Measurements from ENCODE around the gene FADS2.

DNA sequence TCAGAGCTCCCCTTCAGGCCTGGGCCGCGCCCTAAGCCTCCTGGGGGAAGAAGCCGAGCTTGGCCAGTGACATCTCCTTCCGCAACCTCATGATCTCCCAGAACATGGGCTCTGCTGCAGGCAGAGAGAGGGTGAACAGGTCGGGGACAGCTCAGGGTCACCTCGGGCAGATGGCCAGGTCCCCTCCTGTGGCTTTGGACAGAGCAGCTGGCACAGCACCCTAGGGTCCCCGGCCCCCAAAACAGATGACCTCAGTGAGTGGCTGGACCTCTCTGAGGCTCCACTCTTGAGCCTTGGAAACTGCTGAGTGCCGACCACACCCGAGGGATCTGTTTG lies 70.1 kb downstream of the FADS2 start:
- TF ChIP-seq POLR2A (IDR thresholded peaks at IDR 0.05) = no peak
- TF ChIP-seq CTCF (IDR thresholded peaks at IDR 0.05) = no peak
